SK-N-SH (cell line): Measurements from ENCODE around the gene NTN1. TPM values are rescaled to one million over a fixed set of nuclear protein-coding genes. Genes with fewer than 3 reads are reported as not detected.

Experiments used
- CTCF ChIA-PET: fragments of 300-600, 350-600 bp; formaldehyde crosslinking; extraction: SDS; loops from one replicate; lab custom pipeline; 2021; lab: Yijun Ruan, JAX
- POLR2A ChIA-PET: fragments of 350-600 bp; sonication (Branson Sonifier 250); formaldehyde crosslinking; extraction: SDS; loops from one replicate; lab custom pipeline; 2020; ENCODE audit warnings: antibody characterized with exemption, inconsistent platforms; lab: Yijun Ruan, JAX
- DNase-seq: peaks from one replicate; pipeline ENCODE4 v3.0.0; 2012
- H2AFZ ChIP-seq: fragments of 200-600 bp; sonication (generic); 2 replicates; pipeline ENCODE4 v1.8.1; 2016; ENCODE audit warnings: antibody characterized with exemption, mild to moderate bottlenecking, low read depth
- H3F3A ChIP-seq: fragments of 200-600 bp; sonication (generic); replicated peaks from 2 replicates; pipeline ENCODE3; 2016; ENCODE audit warnings: antibody characterized with exemption, mild to moderate bottlenecking; ENCODE audit not compliant: insufficient read depth
- H3K27ac ChIP-seq, 2 experiments: fragments of 200-500 bp in 1 of 2; fragments of 200-600 bp in 1 of 2; sonication (Bioruptor generic) in 1 of 2; sonication (generic), shearing (Covaris generic) in 1 of 2; 2 replicates each; pipeline versions ENCODE4 v1.5.1 to v1.6.1; 2014 to 2016; ENCODE audit warnings: low read depth in 2 of 2, inconsistent platforms in 1 of 2, low read length in 1 of 2, mild to moderate bottlenecking in 1 of 2, mixed read lengths in 1 of 2
- H3K27me3 ChIP-seq: fragments of 200-600 bp; sonication (generic), shearing (Covaris generic); 2 replicates; pipeline ENCODE4 v1.6.1; 2016; ENCODE audit warnings: mixed run types; ENCODE audit not compliant: insufficient read depth
- H3K36me3 ChIP-seq, 2 experiments: fragments of 200-500 bp in 1 of 2; fragments of 200-600 bp in 1 of 2; sonication (Bioruptor generic) in 1 of 2; sonication (generic) in 1 of 2; replicated peaks in 1 of 2; 2 replicates each; pipeline versions ENCODE3 to v1.5.1; 2014 to 2016; ENCODE audit warnings: low read length in 1 of 2, mild to moderate bottlenecking in 1 of 2; ENCODE audit not compliant: insufficient read depth in 2 of 2, control insufficient read depth in 1 of 2
- H3K4me1 ChIP-seq, 2 experiments: fragments of 200-500 bp in 1 of 2; fragments of 200-600 bp in 1 of 2; sonication (Bioruptor generic) in 1 of 2; sonication (generic), shearing (Covaris generic) in 1 of 2; 2 replicates each; pipeline versions ENCODE4 v1.5.1 to v1.6.1; 2014 to 2016; ENCODE audit warnings: low read depth in 1 of 2, low read length in 1 of 2, mixed run types in 1 of 2; ENCODE audit not compliant: insufficient read depth in 2 of 2, control insufficient read depth in 1 of 2
- H3K4me2 ChIP-seq: fragments of 200-600 bp; sonication (generic), shearing (Covaris generic); 2 replicates; pipeline ENCODE4 v1.6.1; 2017; ENCODE audit warnings: mixed run types
- H3K4me3 ChIP-seq, 2 experiments: fragments of 200-500 bp in 1 of 2; fragments of 200-600 bp in 1 of 2; sonication (Bioruptor generic) in 1 of 2; sonication (generic), shearing (Covaris generic) in 1 of 2; 2 replicates each; pipeline versions ENCODE4 v1.5.1 to v1.8.1; 2014 to 2016; ENCODE audit warnings: low read depth in 2 of 2, inconsistent platforms in 1 of 2, low read length in 1 of 2, mild to moderate bottlenecking in 1 of 2, mixed read lengths in 1 of 2, moderate library complexity in 1 of 2
- H3K79me2 ChIP-seq: fragments of 200-600 bp; sonication (generic); 2 replicates; pipeline ENCODE4 v1.8.1; 2017; ENCODE audit warnings: mild to moderate bottlenecking; ENCODE audit not compliant: insufficient read depth
- H3K9ac ChIP-seq: fragments of 200-600 bp; sonication (generic); 2 replicates; pipeline ENCODE4 v1.6.1; 2017; ENCODE audit warnings: mixed run types
- H3K9me2 ChIP-seq: fragments of 200-600 bp; sonication (generic); 2 replicates; pipeline ENCODE4 v1.6.1; 2017; ENCODE audit warnings: mixed run types
- H3K9me3 ChIP-seq: fragments of 200-600 bp; sonication (generic); 2 replicates; pipeline ENCODE4 v1.6.1; 2017; ENCODE audit warnings: mixed run types, mild to moderate bottlenecking, moderate library complexity
- H4K20me1 ChIP-seq: fragments of 200-600 bp; sonication (generic); 2 replicates; pipeline ENCODE4 v1.6.1; 2017; ENCODE audit warnings: mild to moderate bottlenecking, mixed run types; ENCODE audit not compliant: insufficient read depth
- ELF1 ChIP-seq: IDR thresholded peaks from 2 replicates; pipeline ENCODE4 v1.4.0; 2012
- EZH2phosphoT487 ChIP-seq: fragments of 200-600 bp; sonication (generic); IDR thresholded peaks from 2 replicates; pipeline ENCODE4 v1.6.1; 2017; ENCODE audit warnings: low read depth, mixed run types, mild to moderate bottlenecking, antibody characterized with exemption, moderate library complexity, borderline replicate concordance
- FOSL2 ChIP-seq: IDR thresholded peaks from 2 replicates; pipeline ENCODE4 v1.4.0; 2012; ENCODE audit warnings: low read depth, mild to moderate bottlenecking, moderate library complexity, borderline replicate concordance
- GABPA ChIP-seq: IDR thresholded peaks from 2 replicates; pipeline ENCODE4 v1.4.0; 2012; ENCODE audit warnings: low read depth, mild to moderate bottlenecking
- GATA2 ChIP-seq: sonication (generic); formaldehyde crosslinking; IDR thresholded peaks from 2 replicates; pipeline ENCODE4 v1.5.0; 2020; ENCODE audit warnings: mild to moderate bottlenecking, missing genetic modification reagents
- MXI1 ChIP-seq: IDR thresholded peaks from 2 replicates; pipeline ENCODE4 v1.6.1; 2012; ENCODE audit warnings: mild to moderate bottlenecking, low read depth, low read length, improper control_type of control experiment
- POLR2AphosphoS5 ChIP-seq: IDR thresholded peaks from 2 replicates; pipeline ENCODE4 v1.6.1; 2012; ENCODE audit warnings: low read depth, low read length
- RAD21 ChIP-seq: IDR thresholded peaks from 2 replicates; pipeline ENCODE4 v1.6.1; 2012; ENCODE audit warnings: mild to moderate bottlenecking, low read length
- RCOR1 ChIP-seq: fragments of 150-350 bp; IDR thresholded peaks from 2 replicates; pipeline ENCODE4 v1.6.1; 2017; ENCODE audit warnings: antibody characterized with exemption, low read length
- SMC3 ChIP-seq: IDR thresholded peaks from 2 replicates; pipeline ENCODE4 v1.6.1; 2012; ENCODE audit warnings: low read depth, low read length, improper control_type of control experiment
- TAF1 ChIP-seq: IDR thresholded peaks from 2 replicates; pipeline ENCODE4 v1.6.1; 2012; ENCODE audit warnings: low read depth, mild to moderate bottlenecking, low read length, moderate library complexity, borderline replicate concordance
- TCF12 ChIP-seq: IDR thresholded peaks from 2 replicates; pipeline ENCODE4 v1.4.0; 2012
- TEAD4 ChIP-seq: IDR thresholded peaks from 2 replicates; pipeline ENCODE4 v1.4.0; 2012; ENCODE audit warnings: mild to moderate bottlenecking, borderline replicate concordance; ENCODE audit not compliant: insufficient read depth
- WGBS: methylation state at CpG from one replicate; pipeline ENCODE4 v1.1.6; 2017; ENCODE audit warnings: low lambda C conversion rate; 5-methylcytosine and 5-hydroxymethylcytosine counted together
- polyA plus RNA-seq, 3 experiments: library from polyadenylated mRNA; depleted of rRNA; stranded (reverse); fragments of >200 nt; gene quantifications; 2 replicates each; pipeline ENCODE4 v1.2.3, GENCODE V29; 2012
- TF ChIP-seq, protein P1 (sequence below): fragments of 150-350 bp; IDR thresholded peaks from 2 replicates; pipeline ENCODE4 v1.6.1; 2016; ENCODE audit warnings: mild to moderate bottlenecking, low read depth, low read length
- TF ChIP-seq, protein P2 (sequence below): fragments of 200-600 bp; sonication (generic); IDR thresholded peaks from 2 replicates; pipeline ENCODE4 v1.6.1; 2017; ENCODE audit warnings: antibody characterized with exemption, mild to moderate bottlenecking, moderate library complexity
- TF ChIP-seq, protein P3 (sequence below): IDR thresholded peaks from 2 replicates; pipeline ENCODE4 v1.6.1; 2012; ENCODE audit warnings: mild to moderate bottlenecking, low read depth, low read length, moderate library complexity

Gene NTN1
- polyA plus RNA-seq, 1 of the 3 experiments (the other 2 are of a cell fraction) = 0.05 TPM

GRCh38 chr17:9167379-9167778, 146.1 kb downstream of the NTN1 start:
- H3K9me2 ChIP-seq = no peaks in the 10 kb centered on the region
- WGBS = 10% methylated on average over 6 of the region's 6 CpGs
- DNase-seq = no peak
- H3K4me2 ChIP-seq = no peak overlapping the region
- no peak overlapping the region for H3K9ac ChIP-seq
- no peak overlapping the region for H2AFZ ChIP-seq
- no peaks in the 10 kb centered on the region for H3K4me1 ChIP-seq
- H3K27me3 ChIP-seq = peaks cover 11% of the 10 kb centered on the region; the same call in 1 of the 2 replicates
- no peaks in the 10 kb centered on the region for H3K36me3 ChIP-seq
- no peak overlapping the region for H3K27ac ChIP-seq
- no peaks in the 10 kb centered on the region for H3F3A ChIP-seq
- TF ChIP-seq GATA2 (CRISPR knock-in tag) = no peak
- TF ChIP-seq RAD21 = no peak
- no peak for TF ChIP-seq TEAD4
- no peak for TF ChIP-seq ELF1
- no peak for TF ChIP-seq SMC3
- TF ChIP-seq TCF12 = no peak
- TF ChIP-seq, protein P1, sequence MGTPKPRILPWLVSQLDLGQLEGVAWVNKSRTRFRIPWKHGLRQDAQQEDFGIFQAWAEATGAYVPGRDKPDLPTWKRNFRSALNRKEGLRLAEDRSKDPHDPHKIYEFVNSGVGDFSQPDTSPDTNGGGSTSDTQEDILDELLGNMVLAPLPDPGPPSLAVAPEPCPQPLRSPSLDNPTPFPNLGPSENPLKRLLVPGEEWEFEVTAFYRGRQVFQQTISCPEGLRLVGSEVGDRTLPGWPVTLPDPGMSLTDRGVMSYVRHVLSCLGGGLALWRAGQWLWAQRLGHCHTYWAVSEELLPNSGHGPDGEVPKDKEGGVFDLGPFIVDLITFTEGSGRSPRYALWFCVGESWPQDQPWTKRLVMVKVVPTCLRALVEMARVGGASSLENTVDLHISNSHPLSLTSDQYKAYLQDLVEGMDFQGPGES = no peak
- TF ChIP-seq POLR2AphosphoS5 = no peak
- no peak for TF ChIP-seq GABPA
- TF ChIP-seq MXI1 = no peak
- TF ChIP-seq TAF1 = no peak
- TF ChIP-seq, protein P2, sequence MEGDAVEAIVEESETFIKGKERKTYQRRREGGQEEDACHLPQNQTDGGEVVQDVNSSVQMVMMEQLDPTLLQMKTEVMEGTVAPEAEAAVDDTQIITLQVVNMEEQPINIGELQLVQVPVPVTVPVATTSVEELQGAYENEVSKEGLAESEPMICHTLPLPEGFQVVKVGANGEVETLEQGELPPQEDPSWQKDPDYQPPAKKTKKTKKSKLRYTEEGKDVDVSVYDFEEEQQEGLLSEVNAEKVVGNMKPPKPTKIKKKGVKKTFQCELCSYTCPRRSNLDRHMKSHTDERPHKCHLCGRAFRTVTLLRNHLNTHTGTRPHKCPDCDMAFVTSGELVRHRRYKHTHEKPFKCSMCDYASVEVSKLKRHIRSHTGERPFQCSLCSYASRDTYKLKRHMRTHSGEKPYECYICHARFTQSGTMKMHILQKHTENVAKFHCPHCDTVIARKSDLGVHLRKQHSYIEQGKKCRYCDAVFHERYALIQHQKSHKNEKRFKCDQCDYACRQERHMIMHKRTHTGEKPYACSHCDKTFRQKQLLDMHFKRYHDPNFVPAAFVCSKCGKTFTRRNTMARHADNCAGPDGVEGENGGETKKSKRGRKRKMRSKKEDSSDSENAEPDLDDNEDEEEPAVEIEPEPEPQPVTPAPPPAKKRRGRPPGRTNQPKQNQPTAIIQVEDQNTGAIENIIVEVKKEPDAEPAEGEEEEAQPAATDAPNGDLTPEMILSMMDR = no peak
- TF ChIP-seq FOSL2 = no peak
- no peak for TF ChIP-seq RCOR1
- TF ChIP-seq, protein P3, sequence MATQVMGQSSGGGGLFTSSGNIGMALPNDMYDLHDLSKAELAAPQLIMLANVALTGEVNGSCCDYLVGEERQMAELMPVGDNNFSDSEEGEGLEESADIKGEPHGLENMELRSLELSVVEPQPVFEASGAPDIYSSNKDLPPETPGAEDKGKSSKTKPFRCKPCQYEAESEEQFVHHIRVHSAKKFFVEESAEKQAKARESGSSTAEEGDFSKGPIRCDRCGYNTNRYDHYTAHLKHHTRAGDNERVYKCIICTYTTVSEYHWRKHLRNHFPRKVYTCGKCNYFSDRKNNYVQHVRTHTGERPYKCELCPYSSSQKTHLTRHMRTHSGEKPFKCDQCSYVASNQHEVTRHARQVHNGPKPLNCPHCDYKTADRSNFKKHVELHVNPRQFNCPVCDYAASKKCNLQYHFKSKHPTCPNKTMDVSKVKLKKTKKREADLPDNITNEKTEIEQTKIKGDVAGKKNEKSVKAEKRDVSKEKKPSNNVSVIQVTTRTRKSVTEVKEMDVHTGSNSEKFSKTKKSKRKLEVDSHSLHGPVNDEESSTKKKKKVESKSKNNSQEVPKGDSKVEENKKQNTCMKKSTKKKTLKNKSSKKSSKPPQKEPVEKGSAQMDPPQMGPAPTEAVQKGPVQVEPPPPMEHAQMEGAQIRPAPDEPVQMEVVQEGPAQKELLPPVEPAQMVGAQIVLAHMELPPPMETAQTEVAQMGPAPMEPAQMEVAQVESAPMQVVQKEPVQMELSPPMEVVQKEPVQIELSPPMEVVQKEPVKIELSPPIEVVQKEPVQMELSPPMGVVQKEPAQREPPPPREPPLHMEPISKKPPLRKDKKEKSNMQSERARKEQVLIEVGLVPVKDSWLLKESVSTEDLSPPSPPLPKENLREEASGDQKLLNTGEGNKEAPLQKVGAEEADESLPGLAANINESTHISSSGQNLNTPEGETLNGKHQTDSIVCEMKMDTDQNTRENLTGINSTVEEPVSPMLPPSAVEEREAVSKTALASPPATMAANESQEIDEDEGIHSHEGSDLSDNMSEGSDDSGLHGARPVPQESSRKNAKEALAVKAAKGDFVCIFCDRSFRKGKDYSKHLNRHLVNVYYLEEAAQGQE = no peak
- no peak for TF ChIP-seq EZH2phosphoT487
- H4K20me1 ChIP-seq = no peaks in the 10 kb centered on the region
- H3K9me3 ChIP-seq = no peaks in the 10 kb centered on the region
- H3K4me3 ChIP-seq = no peak overlapping the region
- H3K79me2 ChIP-seq = no peaks in the 10 kb centered on the region
- ChIA-PET CTCF (interaction anchor here (1.6 kb wide), 1 partner anchor 34 kb away, joined by 3 read pairs; no protein-coding TSS in a partner anchor), POLR2A (no interaction called here)
